Renal cortex interstitium (tissue), 11 donors: ENCODE measurements around the gene NEDD4L. TPM values are rescaled to one million over a fixed set of nuclear protein-coding genes. Genes with fewer than 3 reads are reported as not detected.
"Not testable (repeated sequence)": the region's sequence is repeated elsewhere in the genome, so short reads cannot be mapped to it uniquely, and the experiment has no call there.

ENCODE experiments used
- DNase-seq, 11 donors: peaks; one replicate each; pipeline ENCODE4 v3.0.0-alpha.2; 2013; ENCODE audit warnings: low read depth in 9 of 11, low spot score in 4 of 11; ENCODE audit errors: extremely low read depth in 1 of 11
- polyA plus RNA-seq, 3 donors: library from polyadenylated mRNA; unstranded; fragments of 120-200 nt; gene quantifications; one replicate each; pipeline ENCODE4 v1.2.1, GENCODE V29; 2013; ENCODE audit not compliant: insufficient read length in 3 of 3

NEDD4L gene
- polyA plus RNA-seq, 3 donors = 106 to 169 (median 131) TPM

DNA sequence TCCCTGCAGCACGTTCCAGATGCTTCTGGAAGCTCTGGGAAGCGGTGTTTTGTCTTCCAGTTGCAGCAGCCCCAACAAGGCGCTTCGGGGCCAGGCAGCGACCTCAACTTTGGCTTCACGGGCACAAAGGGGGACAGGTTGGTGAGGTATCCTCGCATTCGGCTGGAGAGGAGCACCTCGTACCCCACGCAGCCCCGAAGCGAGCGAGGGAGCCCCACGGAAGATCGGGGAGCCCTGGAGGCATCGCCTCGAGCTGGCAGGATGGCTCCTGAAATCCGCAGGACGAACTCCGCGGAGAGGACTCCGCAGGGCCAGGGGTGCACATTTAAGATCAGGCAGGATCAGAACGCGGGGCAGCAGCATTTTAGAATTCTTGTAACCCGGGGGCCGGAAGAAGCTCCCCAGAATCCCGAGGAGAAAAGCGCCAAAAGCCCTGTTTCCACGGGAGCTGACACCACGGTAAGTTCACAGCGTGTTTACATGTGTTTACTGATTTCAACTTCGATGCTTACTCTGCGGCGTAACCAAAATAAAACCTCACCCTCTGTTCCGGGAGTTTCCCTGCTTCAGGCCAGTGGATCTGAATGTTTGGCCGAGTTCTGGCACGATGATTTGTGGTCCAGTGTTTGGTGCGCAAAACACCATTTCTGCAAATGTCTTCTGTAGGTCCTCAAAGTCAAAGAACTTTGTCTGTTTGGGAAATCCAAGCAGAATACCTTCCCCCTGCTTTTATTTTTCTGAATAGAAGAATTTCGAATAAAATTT, 212.5 kb downstream of the NEDD4L start:
- DNase-seq = no peak

DNA sequence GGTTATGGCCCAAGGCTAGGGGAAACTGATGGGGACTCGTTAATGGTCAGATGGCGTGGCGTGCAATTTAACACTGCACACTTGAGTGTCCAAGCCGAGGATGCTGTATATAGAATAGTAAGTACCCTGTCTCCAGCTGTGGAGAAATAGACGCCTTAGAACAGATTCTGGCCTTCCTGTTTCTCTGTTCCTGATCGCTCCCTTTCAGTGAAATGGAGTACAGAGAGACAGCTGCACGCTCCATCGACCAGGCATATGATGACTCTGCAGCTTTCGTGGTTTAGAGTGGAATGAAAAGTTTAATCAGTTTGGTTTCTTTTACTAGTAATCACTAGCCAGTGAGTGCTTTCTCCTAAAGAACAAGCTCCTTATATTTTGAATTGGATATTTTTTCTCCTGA, 213.4 kb downstream of the NEDD4L start:
- no peak for DNase-seq

DNA sequence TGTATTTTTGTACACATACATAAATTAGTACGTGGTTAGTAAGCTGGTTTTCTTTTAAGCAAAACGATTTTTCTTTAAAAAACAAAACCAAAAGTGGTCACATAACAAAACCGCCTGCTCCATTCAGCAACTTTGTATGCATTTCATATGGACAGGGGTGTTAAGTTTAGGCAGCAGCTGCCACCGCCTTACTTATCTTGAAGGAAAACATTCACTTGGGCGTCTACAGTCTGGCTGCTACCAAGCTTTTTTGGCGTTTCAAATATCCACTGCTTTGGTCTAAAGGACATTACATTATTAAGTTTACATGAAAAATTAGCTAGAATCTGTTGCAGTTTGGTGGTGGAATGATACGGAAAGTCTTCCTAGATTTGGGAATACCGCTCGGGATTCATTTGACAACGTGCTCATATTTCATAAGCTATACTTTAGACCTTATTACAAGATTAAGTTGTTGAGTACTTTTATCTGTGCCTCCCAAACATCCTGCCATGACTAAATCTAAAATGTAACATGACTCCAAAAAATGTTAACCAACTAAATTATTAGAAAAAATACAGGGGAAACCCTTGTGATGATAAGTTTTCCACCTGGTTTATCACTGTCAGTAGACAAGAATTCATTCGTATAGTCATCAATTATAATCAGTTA, 214.8 kb downstream of the NEDD4L start:
- no peak for DNase-seq

DNA sequence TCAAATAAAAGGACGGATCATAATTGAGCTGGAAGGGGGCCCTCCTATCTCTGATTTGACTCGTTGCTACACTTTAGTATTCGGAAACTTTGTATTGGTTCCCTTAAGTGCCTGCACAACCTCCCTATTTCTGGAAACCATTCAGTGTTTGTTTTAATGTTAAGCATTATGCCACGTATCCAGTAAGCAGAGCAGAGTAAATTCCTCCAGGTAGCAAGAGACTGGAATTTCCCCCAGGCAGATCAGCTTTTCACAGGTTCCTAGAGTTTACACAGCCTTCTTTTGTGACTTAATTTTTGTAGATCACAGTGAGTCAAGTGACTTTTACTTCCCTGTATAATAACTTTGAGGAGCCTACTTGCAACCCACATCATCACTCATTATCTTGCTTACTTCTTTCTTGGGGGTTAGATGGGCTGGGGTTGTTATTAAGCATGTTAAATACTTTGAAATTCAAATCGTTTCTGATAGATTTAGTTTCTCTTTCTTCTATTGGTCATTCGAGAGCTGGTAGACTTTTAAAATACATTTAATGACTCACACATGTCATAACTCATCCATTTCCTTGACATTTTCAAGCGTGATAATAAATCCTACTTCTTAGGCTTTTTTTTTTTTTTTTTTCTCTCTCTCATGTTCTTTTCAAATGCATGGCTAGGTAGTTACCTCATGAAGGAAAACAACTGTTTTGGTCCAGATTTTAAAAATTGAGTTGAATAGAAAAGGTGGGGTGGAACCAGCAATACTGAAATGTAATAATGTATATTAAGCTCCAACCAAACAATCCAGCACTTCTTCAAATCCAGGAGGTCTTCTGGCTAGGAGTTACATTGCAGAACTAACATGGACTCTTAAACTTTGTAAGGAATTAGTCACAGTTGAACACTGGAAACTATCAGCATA, 219.3 kb downstream of the NEDD4L start:
- DNase-seq = peak in 1 of 11 donors; percentile 49

DNA sequence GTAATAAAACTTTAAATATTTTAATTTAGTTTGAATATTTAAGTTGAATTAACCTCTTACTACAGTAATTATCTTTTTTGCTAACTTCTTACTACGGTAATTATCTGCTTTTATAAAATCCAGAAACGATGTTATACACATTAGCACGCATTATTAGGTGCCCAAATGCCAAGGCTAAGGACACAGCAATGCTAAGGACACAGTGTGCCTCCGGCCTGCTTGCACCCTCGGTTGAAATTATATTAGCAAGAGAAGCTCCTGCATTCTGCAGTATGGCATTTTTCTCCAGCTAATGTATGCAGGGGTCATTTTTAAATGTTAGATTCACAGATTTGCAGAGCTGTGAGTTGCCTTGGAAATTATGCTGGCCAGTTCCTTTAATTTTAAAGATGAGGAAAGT, 220.0 kb downstream of the NEDD4L start:
- no peak for DNase-seq

DNA sequence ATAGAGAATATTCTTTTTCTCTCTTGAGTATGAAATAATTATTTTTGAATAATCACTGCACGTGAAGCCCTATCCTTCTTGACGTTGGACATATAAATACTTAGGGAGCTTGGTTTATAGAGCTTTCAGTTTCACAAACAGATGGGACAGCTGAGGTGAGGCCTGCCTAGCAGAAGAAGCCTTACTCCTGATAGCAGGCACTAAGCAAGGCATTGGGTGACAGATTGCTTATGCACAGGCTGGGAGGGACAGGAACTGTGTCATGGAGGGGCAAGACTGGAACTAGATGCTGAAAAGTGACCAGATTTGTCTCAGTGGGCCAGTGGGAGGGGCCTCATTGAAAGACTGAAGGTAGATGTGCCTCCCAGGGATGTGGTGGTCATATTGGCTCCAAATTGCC, 220.8 kb downstream of the NEDD4L start:
- no peak for DNase-seq

DNA sequence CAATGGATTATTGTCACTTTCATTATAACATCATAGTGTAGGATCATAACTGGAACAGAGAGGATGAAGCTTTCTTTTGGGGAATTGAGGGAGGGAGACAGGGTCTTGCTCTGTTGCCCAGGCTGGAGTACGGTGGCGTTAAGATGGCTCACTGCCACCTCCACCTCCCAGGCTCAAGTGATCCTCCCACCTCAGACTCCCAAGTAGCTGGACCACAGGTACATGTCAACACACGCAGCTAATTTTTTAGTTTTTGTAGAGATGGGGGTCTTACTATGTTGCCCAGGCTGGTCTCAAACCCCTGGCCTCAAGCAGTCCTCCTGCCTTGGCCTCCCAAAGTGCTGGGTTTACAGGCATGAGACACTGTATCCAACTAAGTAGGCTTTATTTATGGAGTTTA, 221.5 kb downstream of the NEDD4L start:
- not testable (repeated sequence) for DNase-seq

DNA sequence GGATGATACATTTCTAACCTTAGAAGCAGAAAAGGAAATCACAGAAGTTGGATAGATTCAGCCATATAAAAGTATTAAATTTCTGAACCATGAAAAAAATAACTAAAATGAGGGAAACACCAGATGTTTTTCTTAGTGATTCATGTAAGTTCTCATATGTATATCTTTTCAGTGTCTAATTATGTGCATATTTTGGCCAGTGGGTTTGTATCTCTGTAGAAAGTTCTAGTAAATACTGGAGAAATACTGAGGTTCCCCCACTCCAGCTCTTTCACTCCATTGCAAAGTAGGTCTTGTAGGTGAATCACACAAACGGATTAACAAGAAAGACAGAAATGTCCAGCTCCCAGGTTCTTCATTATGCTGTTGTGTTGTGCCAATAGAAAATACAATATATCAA, 222.3 kb downstream of the NEDD4L start:
- DNase-seq = no peak

DNA sequence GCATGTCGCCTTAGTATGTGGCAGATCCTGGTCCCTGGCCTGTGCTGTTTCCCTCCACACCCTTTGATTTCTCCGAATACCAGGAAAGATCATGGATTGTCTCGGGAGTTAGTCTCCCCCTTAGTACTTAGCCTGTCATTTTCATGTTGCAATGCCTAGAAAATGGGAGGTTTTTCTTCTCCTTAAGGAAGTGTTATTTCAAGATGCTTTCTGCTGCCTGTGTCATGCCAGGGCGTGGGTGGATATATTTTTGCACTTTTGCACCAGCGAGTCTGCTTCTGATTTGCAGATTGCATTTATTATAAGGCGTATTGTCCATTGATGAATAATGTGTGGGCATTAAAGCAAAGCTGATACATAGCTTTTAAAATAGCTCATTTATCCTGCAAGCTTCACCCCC, 223.5 kb downstream of the NEDD4L start:
- DNase-seq = no peak

DNA sequence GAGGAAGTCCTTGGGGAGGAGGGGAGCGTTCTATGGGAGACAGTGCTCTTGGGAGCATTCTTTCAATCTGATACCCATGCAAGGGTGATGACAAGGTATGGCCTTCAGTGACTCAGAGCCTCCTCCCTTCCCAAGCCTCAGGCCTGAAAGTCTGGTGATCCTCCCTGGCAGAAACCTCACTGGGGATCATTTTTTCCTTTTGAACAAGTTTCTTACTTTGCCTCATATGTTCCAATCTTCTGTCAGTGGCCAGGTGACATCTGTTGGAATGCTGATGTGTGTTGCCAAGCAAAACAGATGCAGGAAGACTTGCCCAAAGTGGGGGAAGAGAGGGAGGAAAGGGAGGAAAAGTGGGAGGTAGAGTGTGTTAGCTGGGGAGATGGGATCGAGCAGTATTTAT, 224.8 kb downstream of the NEDD4L start:
- no peak for DNase-seq

DNA sequence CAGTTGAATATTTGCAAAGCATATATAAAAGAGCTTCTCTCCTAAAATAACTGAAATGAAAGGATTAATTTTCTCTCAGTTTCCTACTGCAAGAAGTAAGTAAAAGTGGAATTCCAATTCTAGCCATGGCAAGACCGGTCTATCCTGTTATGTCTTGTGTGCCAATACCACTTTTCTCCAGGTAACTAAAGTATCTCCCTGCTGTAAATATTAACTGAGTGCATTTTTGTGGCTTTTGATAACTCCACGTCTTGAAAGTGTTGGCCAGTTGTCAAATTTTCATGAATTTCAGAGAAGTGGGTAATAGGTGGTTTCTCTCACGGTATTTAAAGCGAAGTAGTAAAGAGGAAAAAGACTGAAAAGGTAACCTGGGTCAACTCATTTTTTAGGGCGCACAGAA, 225.9 kb downstream of the NEDD4L start:
- peak in 1 of 11 donors; percentile 39 for DNase-seq

DNA sequence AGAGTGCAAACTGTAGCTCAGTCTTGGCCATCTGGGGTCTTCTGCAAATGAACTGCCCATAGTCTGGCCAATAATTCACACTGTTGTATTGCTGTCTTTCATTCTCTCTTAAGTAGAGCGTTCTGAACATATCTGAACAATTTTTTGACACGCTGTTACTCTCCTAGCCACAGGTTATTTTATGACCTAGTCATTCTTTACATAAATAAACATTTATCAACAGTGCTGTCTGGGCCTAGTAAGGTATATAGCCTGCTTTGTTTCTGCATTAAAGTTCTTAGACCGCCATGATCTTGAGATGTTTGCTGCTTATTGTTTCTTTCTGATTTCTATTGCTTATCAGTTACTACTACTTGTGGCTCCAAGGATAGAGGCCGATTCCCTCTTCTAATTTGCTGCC, 226.4 kb downstream of the NEDD4L start:
- DNase-seq = no peak

DNA sequence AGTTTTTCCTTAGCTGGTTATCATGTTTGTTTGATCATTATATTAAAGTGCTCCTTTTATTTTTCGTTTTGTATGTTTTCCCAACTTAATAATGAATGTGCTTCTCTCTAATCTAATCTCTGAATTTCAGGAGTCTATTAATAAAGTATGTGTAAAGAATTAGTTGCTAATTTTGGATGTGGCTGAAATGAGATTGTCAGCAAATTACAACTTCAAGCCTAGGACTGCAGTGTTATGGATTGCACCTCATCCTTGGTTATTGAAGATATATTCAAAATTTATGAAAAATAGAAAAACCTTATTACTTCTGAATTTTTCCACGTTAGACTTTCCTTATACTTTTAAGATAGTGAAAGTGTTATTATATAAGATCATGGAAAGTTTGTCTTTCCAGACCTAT, 227.7 kb downstream of the NEDD4L start:
- DNase-seq = no peak

DNA sequence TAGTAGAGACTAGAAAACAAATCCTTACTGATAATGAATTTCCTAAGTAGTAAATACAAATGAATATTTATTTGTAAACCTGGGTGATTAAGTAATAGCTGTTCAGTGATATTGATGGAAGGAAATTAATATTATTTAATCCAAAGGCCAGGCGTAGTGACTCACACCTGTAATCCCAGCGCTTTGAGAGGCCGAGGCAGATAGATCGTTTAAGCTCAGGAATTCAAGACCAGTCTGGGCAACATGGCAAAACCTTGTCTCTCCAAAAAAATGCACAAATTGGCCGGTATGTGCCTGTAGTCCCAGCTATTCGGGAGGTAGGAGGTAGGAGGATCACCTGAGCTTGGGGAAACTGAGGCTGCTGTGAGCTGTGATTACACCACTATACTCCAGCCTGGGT, 228.2 kb downstream of the NEDD4L start:
- DNase-seq = no peak

DNA sequence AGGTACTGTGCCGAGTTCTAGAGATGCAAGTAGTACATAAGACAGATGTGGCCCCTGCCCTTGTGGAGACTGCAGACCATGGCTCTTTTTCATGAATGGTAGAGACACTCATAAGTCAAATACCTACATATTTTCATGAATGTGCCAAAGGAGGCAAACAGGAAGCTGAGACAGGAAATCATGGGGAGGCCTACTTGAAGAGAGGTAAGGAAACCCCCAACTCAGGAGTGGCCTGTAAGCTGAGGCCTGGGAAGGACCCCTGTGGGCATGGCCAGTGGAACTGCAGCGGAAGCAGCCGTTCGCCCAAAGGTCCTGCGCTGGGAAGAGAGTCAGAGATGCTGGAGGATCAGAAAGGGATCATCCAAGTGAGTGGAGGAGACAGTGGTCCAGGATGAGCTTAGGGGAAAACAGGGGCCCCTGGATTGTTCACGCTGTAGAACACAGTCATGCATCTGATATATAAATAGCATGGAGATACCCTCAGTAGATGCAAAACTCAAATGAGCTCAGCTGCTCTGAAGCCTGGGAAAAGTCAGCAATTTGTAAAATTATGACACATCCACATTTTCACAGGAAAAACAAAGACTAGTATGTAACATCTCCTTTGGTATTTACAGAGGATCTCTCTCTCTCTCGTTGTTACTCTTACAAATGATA, 228.9 kb downstream of the NEDD4L start:
- no peak for DNase-seq

DNA sequence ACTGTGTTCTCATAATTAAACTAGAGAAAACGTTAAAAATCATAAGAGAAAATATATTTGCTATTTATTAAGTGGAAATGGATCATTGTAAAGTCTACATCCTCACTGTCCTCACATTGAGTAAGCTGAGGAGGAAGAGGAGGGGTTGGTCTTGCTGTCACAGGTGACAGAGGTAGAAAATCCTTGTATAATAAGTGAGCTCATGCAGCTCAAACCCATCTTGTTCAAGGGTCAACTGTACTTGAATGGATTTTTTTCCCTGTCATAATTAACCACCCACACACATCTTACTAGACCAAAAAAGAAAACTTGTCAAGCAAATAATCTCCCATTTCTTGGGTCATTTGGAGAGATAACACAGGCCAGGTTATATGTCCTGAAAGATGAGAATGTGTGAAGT, 231.2 kb downstream of the NEDD4L start:
- no peak for DNase-seq

DNA sequence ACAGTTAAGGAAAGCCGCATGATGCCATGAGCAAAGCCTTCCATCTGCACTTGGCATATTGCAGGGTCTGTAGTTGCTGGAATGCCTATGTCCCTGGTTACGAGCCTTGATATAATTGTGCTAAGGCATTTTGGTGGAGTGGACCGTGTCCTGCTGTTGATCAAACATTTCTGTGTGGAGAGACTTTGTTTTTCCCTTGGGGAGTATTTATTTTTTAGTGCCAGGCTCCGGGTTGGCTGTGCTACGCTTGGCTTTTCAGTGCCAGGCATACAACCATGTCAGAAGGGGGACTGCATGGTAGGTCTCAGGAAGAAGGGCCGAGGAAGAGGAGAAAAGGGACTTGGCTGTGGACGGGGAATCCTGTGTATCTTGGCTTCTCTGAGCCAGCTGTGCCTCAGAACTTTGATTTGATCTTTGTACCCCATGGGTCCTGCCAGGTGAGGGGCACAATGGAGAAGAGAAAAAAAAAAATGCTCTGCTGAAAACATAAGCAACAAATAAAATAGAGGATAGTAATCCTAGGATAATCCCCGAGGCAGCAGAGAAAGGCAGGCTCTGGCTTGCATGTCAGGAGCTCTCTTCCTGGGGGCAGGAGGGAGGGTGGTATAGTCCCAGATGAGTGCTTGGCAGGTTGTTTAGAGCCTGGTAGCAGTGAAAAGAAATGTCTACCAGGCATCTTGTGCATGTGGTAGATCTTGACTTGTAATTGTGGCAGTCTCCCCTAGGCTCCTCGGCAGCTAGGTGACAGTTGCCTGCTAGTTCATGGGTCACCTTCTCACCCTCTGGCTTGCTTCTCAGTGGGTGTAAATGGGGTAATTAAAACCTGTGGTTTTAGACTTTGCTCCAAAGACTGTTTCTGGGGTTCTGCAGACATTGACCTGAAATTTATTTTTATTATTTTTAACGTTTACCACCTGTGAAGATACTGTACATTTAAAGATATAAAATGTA, 233.0 kb downstream of the NEDD4L start:
- DNase-seq = no peak

DNA sequence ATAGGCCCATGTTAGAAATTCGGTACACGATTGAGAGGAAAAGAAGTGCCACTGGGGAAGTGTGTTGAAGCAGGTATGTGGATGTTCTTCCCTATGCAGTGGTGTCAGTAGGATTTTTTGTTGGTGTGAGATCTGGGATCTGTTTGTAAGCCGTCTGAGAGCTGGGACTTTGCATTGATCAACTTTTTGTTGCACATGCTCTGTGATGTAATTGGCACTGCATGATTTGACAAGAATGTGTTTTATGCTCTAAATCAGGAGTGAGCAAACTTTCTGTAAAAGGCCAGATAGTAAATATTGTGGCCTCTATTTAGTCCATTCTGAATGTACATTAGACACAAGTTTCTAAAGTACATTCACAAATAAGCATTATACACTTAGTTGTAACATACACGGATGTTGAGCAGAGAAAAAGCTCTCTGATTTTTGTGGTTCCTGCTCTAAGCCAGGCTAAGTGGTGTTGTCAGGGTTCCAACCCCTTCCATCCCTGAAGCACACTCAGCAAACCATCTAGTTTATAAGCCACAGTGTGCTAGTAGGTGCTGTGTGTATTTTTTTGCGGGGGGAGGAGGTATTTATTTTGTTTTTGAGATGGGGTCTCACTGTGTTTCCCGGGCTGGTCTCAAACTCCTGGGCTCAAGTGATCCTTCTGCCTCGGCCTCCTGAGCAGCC, 235.6 kb downstream of the NEDD4L start:
- DNase-seq = no peak
